ENCODE measurements around the gene TANK. TPM values are rescaled to one million over a fixed set of nuclear protein-coding genes. Genes with fewer than 3 reads are reported as not detected.

TANK gene
- total RNA-seq, 4 donors from 2014 or later = 57.0 to 76.1 (median 69.7) TPM

- DNase-seq (ENCODE audit: extremely low spot score) = no peak
- peaks cover 0 to 52% (median 33%) of the 10 kb centered on the region in 4 donors for H3K4me1 ChIP-seq
- H3K27me3 ChIP-seq = no peaks in the 10 kb centered on the region
- intact Hi-C loops (cut with DNase I) = no loop called here
- no peak overlapping the region for H3K27ac ChIP-seq (replicated peaks in 1 of 4)
- H3K4me3 ChIP-seq = peak overlapping the region in 2 of 4 donors; percentile 12 to 31
- no peaks in the 10 kb centered on the region for H3K36me3 ChIP-seq
- no peaks in the 10 kb centered on the region for H3K9me3 ChIP-seq
- 88% methylated on average over 2 of the region's 2 CpGs for WGBS
- TF ChIP-seq CTCF (IDR thresholded peaks at IDR 0.05) (no peak), POLR2A (IDR thresholded peaks at IDR 0.05; ENCODE audit: low read depth) (no peak), EP300 (IDR thresholded peaks at IDR 0.05) (no peak), POLR2AphosphoS5 (IDR thresholded peaks at IDR 0.05) (no peak)
These were observed 21.8 kb upstream of the TANK start for GRCh38 chr2:161138429-161138828.

GRCh38 chr2:161139098-161139987 is 20.9 kb upstream of the TANK start:
- H3K27ac ChIP-seq (replicated peaks in 1 of 4) = peak overlapping the region in 1 of 4 donors; percentile 15
- H3K36me3 ChIP-seq = no peaks in the 10 kb centered on the region
- H3K27me3 ChIP-seq = no peaks in the 10 kb centered on the region
- H3K9me3 ChIP-seq = no peaks in the 10 kb centered on the region
- H3K4me1 ChIP-seq = peaks cover 0 to 52% (median 32%) of the 10 kb centered on the region in 4 donors
- WGBS = 23% methylated on average over 3 of the region's 3 CpGs
- intact Hi-C loops (cut with DNase I) = no loop called here
- no peak for DNase-seq (ENCODE audit: extremely low spot score)
- H3K4me3 ChIP-seq = peak overlapping the region in 2 of 4 donors; percentile 8 to 19
- TF ChIP-seq POLR2AphosphoS5 (IDR thresholded peaks at IDR 0.05) (no peak), CTCF (IDR thresholded peaks at IDR 0.05) (no peak), EP300 (IDR thresholded peaks at IDR 0.05) (no peak), POLR2A (IDR thresholded peaks at IDR 0.05; ENCODE audit: low read depth) (no peak)

GRCh38 chr2:161141033-161141432 is 19.2 kb upstream of the TANK start:
- Histone ChIP-seq H3K27me3 (no peaks in the 10 kb centered on the region), H3K27ac (replicated peaks in 1 of 4) (no peak overlapping the region), H3K4me1 (peaks cover 0 to 35% (median 17%) of the 10 kb centered on the region in 4 donors), H3K9me3 (no peaks in the 10 kb centered on the region), H3K36me3 (no peaks in the 10 kb centered on the region), H3K4me3 (no peak overlapping the region)
- WGBS = 80% methylated on average over 2 of the region's 2 CpGs
- DNase-seq (ENCODE audit: extremely low spot score) = no peak
- TF ChIP-seq POLR2A (IDR thresholded peaks at IDR 0.05; ENCODE audit: low read depth) (no peak), EP300 (IDR thresholded peaks at IDR 0.05) (no peak), POLR2AphosphoS5 (IDR thresholded peaks at IDR 0.05) (no peak), CTCF (IDR thresholded peaks at IDR 0.05) (no peak)
- intact Hi-C loops (cut with DNase I) = no loop called here

- DNase-seq (ENCODE audit: extremely low spot score) = no peak
- intact Hi-C loops (cut with DNase I) = no loop called here
- Histone ChIP-seq H3K4me1 (no peaks in the 10 kb centered on the region), H3K36me3 (no peaks in the 10 kb centered on the region), H3K4me3 (no peak overlapping the region), H3K9me3 (peaks cover 0 to 27% (median 14%) of the 10 kb centered on the region in 4 donors), H3K27ac (replicated peaks in 1 of 4) (no peak overlapping the region), H3K27me3 (no peaks in the 10 kb centered on the region)
- no peak for TF ChIP-seq EP300 (IDR thresholded peaks at IDR 0.05)
- no peak for TF ChIP-seq POLR2A (IDR thresholded peaks at IDR 0.05; ENCODE audit: low read depth)
- no peak for TF ChIP-seq POLR2AphosphoS5 (IDR thresholded peaks at IDR 0.05)
- TF ChIP-seq CTCF (IDR thresholded peaks at IDR 0.05) = no peak
These were observed 13.9 kb upstream of the TANK start for GRCh38 chr2:161146209-161146775.

All from esophagus muscularis mucosa (tissue), 4 donors.